Bronchus fibroblast of lung (primary cell): ENCODE data around the gene HCST. TPM values are rescaled to one million over a fixed set of nuclear protein-coding genes. Genes with fewer than 3 reads are reported as not detected.

Source experiments
- total RNA-seq: library from RNA; depleted of rRNA; stranded (reverse); fragments of >200 nt; gene quantifications from 2 replicates; pipeline ENCODE4 v1.2.3, GENCODE V29; 2015

The HCST gene
- total RNA-seq = not detected in 2 replicates

DNA sequence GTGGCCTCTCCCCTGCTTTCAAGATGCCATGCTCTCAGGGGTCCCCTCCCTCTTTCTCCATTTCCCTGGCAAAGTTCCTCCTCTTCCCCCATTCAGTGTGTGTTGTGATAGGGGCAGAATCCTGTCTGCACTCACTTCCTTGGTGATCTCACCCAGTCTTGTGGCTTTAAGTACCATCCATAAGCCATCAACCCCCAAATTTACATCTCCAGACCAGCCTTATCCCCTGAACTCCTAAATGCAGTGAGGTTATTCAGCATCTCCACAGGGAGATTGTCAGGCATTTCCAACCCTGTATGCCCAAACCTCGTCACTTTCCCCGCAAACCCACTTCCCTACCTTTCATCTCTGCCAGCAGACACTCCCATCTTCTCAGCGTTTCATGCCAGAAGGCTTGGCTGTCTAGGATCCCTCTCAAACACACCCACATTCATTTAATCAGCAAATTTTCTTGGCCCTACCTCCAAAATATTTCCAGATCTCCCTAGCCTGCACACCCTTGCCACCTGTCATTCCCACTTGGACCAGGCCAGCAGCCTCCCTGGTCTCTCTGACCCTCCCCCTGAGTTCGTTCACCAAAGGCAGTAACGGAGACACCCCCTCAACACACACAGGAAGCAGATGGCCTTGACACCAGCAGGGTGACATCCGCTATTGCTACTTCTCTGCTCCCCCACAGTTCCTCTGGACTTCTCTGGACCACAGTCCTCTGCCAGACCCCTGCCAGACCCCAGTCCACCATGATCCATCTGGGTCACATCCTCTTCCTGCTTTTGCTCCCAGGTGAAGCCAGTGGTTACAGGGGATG lies at the start of gene HCST:
Gene HCST, plus strand, starts transcription at position 676 of the 808 bp plus-strand sequence. Its CDS starts 65 bp downstream, at position 741.

GRCh38 chr19:35856546-35857149 lies 45.7 kb upstream of the HCST start, which contains the start of gene KIRREL2:
KIRREL2 (plus strand) TSS chr19:35856911; CDS start chr19:35857120, 209 bp downstream.

DNA sequence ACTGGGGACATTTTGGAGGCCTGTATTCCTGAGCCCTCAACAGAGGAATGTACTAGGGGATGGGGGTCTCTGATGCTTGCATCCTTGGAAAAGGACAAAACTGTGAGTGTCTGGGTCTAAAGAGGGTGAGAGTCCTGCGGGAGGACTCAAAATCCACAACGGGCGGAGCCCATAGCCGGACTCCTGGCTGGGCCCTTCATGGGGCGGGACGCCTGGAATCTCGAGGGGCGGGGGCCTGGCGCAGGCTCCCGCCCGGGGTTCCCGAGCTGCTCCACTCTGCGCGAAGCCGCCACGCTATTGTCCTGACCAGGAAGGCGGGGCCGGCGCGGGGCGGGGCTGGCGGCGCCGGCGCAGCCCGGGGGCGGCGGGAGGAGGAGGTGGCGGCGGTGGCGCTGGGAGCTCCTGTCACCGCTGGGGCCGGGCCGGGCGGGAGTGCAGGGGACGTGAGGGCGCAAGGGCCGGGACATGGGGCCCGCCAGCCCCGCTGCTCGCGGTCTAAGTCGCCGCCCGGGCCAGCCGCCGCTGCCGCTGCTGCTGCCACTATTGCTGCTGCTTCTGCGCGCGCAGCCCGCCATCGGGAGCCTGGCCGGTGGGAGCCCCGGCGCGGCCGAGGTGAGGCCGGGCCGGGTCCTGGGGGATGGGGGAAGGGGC lies 34.0 kb upstream of the HCST start, which contains the start of gene APLP1:
Gene APLP1, plus strand, starts transcription at position 403 of the 651 bp plus-strand sequence. Its CDS starts 63 bp downstream, at position 466.

DNA sequence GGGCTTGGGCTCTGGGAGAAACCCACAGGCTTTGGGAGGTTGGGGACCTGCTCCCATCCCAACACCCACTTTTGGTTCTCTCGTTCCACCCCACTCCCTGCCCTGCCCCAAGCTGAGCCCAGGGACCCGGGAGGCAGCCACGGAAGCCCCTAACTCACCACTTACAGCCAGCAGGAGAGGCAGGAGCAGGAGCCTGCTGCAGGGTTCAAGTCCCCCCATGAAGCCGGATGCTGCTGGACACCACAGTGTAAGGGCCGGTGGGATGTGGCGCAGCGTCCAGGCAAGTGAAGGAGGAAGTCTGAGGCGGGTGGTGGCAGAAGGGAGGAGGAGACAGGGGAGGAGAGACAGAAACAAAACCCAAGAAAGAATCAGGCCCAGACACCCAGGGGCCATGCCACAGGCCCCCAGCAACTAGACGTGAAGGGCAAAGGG lies 5.7 kb downstream of the HCST start, which contains the start of gene TYROBP:
Gene TYROBP, minus strand, starts transcription at position 286 of the 432 bp plus-strand sequence. Its CDS starts 67 bp downstream, at position 219.

GRCh38 chr19:35935911-35936737 lies 33.8 kb downstream of the HCST start, which contains the start of gene LRFN3:
LRFN3 (plus strand) TSS chr19:35936374; CDS start chr19:35939426, 3,052 bp downstream.

Other genes with a start within 250 kb of the HCST start
- gene UPK1A, start 236.0 kb upstream of the HCST start, total RNA-seq = not detected in 2 replicates
- gene ZBTB32, start 198.0 kb upstream of the HCST start, total RNA-seq = not detected in 2 replicates
- 9.2 and 12.0 TPM in 2 replicates for gene KMT2B, start 184.5 kb upstream of the HCST start, total RNA-seq
- gene IGFLR1, start 160.1 kb upstream of the HCST start, total RNA-seq = 19.0 and 26.1 TPM in 2 replicates
- gene U2AF1L4, start 157.1 kb upstream of the HCST start, total RNA-seq = 7.3 and 15.8 TPM in 2 replicates
- gene PSENEN, start 156.9 kb upstream of the HCST start, total RNA-seq = 45.3 and 47.9 TPM in 2 replicates
- gene LIN37, start 154.0 kb upstream of the HCST start, total RNA-seq = 15.3 TPM in 2 replicates
- gene HSPB6, start 145.5 kb upstream of the HCST start, total RNA-seq = 20.1 and 22.5 TPM in 2 replicates
- gene PROSER3, start 144.4 kb upstream of the HCST start, total RNA-seq = 8.1 and 8.5 TPM in 2 replicates
- gene ARHGAP33, start 127.0 kb upstream of the HCST start, total RNA-seq = 6.5 and 14.1 TPM in 2 replicates
- not detected in 2 replicates for gene PRODH2, start 89.7 kb upstream of the HCST start, total RNA-seq
- not detected in 2 replicates for gene NPHS1, start 50.0 kb upstream of the HCST start, total RNA-seq
- under 0.01 TPM in 2 replicates for gene KIRREL2, start 45.6 kb upstream of the HCST start, total RNA-seq
- 2.4 and 5.9 TPM in 2 replicates for gene APLP1, start 34.0 kb upstream of the HCST start, total RNA-seq
- 3.0 and 3.4 TPM in 2 replicates for gene NFKBID, start 2.0 kb upstream of the HCST start, total RNA-seq
- gene TYROBP, start 5.8 kb downstream of the HCST start, total RNA-seq = not detected in 2 replicates
- gene LRFN3, start 33.8 kb downstream of the HCST start, total RNA-seq = 3.9 and 6.1 TPM in 2 replicates
- gene SDHAF1, start 92.7 kb downstream of the HCST start, total RNA-seq = 20.0 and 20.5 TPM in 2 replicates
- 0.15 and 0.17 TPM in 2 replicates for gene SYNE4, start 106.3 kb downstream of the HCST start, total RNA-seq
- gene ALKBH6, start 111.7 kb downstream of the HCST start, total RNA-seq = 23.7 and 29.6 TPM in 2 replicates
- gene CLIP3, start 130.3 kb downstream of the HCST start, total RNA-seq = 5.5 and 6.7 TPM in 2 replicates
- gene THAP8, start 151.8 kb downstream of the HCST start, total RNA-seq = 7.6 and 7.7 TPM in 2 replicates
- gene WDR62, start 152.4 kb downstream of the HCST start, total RNA-seq = 12.2 and 12.9 TPM in 2 replicates
- not detected in 2 replicates for gene OVOL3, start 208.6 kb downstream of the HCST start, total RNA-seq
- 74.6 and 100 TPM in 2 replicates for gene POLR2I, start 212.3 kb downstream of the HCST start, total RNA-seq
- gene TBCB, start 212.9 kb downstream of the HCST start, total RNA-seq = 422 and 426 TPM in 2 replicates
- gene CAPNS1, start 237.5 kb downstream of the HCST start, total RNA-seq = 402 and 424 TPM in 2 replicates
- gene COX7A1, start 249.9 kb downstream of the HCST start, total RNA-seq = 6.6 and 13.5 TPM in 2 replicates